HG03558 (cell line): ENCODE results near the gene ZBTB8OS.
"Not testable (repeated sequence)": the region's sequence is repeated elsewhere in the genome, so short reads cannot be mapped to it uniquely, and the experiment has no call there.

ENCODE experiments used
- ATAC-seq: cut with Tn5 transposase; IDR thresholded peaks from one replicate; pipeline ENCODE4 v1.9.1; 2021; ENCODE audit warnings: moderate number of reproducible peaks; ENCODE audit not compliant: unreplicated experiment; ENCODE audit errors: extremely low read depth

The ZBTB8OS gene

DNA sequence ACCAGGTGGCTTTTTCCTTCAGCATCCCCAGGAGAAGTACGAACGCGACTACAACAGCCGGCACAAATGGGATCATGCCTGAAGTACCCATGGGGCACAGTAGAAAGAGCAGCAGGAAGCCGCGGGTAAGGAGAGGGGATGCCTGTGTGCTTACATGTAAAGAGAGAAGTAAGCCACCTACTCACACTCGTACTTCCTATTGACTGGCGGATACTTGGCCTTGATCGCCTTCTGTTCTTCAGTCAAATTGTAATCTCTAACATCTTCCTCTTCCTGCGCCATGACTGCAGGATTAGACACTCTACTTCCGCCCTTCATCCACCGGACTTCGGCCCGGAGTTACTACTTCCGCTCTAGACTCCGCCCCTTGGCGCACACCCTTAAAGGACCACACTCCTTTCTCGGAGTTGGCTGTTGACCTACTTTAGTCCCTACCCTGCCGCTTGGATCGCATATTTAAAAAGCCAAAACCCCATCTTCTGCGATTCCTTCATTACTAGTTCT lies at the start of gene ZBTB8OS:
ZBTB8OS (minus strand) TSS at position 303 of the 504 bp plus-strand sequence; CDS start at position 282, 21 bp downstream.
- no peak for ATAC-seq

DNA sequence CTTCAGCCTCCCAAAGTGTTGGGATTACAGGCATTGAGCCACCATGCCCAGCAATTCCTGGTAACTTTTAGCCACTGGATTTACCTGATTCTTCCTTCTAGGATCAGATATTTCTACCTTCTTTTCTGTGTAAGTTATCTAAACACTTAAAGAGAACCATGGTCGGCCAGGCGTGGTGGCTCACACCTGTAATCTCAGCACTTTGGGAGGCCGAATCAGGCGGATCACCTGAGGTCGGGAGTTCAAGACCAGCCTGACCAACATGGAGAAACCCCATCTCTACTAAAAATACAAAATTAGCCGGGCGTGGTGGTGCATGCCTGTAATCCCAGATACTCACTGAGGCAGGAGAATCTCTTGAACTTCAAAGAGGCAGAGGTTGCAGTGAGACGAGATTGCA lies 46.6 kb upstream of the ZBTB8OS start:
- not testable (repeated sequence) for ATAC-seq

GRCh38 chr1:32696041-32696440 lies 45.7 kb upstream of the ZBTB8OS start:
- ATAC-seq = no peak

DNA sequence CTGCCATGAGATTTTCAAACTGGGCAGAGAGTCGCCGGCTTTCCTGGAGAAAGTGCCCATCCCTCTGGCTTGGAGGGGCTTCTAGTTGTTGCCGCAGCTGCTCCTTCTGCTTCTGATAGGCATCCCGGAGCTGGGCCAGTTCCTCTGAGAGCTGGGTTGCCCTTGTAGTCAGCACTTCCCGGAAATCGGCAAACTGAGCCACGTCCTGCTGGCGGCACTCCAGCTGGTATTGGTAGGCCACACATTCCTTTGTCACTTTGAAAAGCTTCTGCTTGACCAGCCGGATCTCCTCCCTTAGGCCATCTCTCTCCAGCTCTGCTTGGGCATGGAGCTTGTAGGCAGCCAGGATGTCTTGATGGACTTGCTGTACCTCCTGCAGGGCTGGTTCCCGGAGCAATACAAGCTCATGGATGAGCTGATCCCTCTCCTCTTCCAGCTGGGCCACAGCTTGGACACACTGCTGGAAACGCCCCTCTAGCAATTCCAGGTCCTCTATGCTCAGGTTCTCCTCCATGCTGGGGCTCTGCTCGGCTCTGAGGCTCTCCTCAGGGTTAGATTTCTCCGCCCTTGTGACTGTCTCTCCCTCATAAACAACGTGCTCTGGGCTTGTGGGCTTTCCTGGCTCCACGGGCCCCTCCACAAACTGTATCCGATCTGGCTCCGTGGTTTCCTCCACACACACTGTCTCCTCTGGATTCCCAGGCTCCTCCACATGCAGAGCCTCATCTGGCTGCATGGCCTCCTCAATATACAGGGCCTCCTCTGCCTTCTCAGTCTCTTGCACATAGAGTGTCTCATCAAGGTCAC lies 45.0 kb upstream of the ZBTB8OS start:
- no peak for ATAC-seq

DNA sequence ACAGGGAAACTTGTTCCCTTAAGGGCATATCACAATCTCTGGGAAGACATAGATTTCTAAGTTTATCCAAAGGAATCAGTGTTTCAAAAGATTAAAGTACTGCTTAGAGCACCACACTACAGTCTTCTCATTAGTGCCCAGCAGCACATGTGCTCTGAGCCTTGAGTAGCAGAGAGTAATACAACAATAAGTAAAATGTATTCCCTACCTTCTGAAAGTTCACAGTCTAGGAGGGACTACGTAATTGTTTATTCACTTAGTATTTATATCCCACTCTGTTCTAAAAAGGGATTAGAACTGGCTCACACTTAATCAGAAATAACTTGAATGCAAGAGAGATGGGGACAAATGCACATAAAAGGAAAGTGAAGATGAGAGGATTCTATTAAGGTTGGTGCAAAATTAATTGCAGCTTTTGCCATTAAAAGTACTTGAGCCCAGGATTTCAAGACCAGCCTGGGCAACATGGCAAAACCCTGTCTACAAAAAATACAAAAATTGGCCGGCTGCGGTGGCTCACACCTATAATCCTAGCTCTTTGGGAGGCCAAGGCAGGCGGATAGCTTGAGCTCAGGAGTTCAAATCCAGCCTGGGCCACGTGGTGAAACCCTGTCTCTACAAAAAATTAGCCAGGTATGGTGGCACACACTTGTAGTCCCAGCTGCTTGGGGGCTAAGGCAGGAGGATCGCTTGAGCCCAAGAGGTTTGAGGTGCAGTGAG lies 43.3 kb upstream of the ZBTB8OS start:
- no peak for ATAC-seq

DNA sequence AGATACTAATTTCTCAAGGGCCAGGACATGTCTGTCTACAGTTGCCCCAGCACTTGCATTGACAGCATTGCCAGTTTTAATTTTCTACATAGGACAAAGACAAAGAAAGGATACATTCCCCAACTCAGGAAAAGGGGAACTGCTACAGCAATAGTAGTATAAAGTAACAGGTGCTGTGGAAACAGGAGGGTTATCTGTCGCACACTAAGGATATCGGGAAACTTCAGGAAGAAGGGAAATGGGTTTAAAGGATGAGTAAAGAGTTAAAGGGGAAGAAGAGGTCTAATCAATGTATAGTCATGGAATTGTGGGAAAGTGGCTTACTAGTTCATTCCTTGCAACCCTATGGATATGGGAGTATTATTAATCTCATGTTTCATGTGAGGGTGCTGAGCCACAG lies 36.0 kb upstream of the ZBTB8OS start:
- no peak for ATAC-seq

DNA sequence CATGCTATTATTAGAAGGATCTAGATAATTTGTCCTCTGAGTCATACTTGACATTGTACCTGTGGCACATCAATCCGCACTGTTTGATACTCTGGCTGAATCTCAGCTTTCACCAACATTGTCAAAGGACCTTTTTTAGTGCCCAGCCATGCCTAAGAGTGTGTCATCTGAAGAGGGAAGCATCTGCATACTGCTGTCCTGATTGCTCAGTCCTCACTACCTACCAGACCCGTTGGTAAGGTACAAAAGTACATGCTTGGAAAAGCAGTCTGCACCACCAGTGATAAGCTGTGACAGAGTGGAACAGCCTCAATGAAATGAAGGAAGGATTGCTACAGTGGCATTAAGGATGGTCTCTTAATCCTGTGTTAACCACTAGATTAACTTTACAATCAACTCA lies 35.1 kb upstream of the ZBTB8OS start:
- ATAC-seq = no peak

DNA sequence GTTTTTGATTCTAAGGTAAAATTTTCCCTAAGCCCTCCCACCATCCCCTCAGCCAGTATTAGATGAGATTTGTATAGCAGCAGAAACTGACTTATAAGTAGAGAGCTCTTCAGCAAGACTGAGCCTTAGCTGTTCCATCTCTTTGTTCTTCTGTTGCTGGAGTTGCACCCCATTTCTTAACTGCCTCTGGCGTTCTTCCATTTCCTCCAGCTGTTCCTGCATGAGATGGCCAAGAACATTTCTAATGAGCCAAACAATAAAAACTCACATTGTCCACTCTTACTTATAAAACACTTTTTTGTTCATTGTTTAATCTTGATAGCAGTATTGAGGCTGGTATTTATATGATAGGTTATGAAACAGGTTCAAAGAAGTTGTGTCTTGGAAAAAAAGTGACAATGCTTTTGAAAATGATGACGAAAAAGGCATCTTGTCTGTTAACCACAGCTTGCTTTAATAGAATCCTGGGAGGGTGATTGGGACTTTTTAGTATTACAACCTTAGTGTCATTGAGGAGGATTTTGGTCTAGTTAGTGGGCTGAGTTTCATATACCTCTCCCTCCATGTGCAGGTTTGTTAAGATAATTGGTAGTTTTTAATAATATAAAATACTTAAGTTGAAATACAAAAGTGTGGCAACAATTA lies 33.9 kb upstream of the ZBTB8OS start:
- no peak for ATAC-seq

DNA sequence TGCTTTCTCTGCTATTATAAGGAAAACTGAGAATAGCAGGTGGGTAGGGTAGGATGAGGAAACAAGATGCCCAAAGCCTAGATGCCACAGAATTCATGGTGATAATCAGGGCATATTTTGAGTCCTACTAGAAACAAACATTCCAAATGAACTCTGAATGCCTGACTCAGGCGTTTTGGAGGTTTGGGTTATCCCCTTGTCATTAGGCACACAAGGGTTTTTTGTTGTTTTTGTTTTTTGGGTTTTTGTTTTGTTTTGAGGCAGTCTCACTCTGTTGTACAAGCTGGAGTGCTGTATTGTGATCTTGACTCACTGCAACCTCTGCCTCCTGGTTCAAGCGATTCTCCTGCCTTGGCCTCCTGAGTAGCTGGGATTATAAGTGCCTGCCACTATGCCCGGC lies 33.0 kb upstream of the ZBTB8OS start:
- ATAC-seq = no peak

DNA sequence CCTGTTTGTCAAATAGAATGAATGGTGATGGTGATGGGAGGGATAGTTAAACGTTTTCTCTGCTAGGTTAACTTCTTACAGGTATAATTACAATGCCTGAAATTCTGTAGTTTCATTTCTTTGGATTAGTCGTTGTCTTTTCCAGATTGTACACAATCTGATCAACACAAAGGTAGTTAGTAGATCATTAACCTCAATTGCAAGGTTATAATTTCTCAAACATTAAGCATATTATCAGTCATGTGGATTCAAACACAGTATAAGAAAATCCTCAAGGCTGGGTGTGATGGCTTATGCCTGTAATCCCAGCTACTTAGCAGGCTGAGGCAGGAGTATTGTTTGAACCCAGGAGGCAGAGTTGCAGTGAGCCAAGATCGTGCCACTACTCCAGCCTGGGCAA lies 31.6 kb upstream of the ZBTB8OS start:
- no peak for ATAC-seq

GRCh38 chr1:32681509-32681908 lies 31.2 kb upstream of the ZBTB8OS start:
- no peak for ATAC-seq

GRCh38 chr1:32680642-32681041 lies 30.3 kb upstream of the ZBTB8OS start:
- ATAC-seq = no peak

- not testable (repeated sequence) for ATAC-seq
These were observed 29.6 kb upstream of the ZBTB8OS start for GRCh38 chr1:32679993-32680392.

GRCh38 chr1:32676945-32677344 lies 26.6 kb upstream of the ZBTB8OS start:
- no peak for ATAC-seq

GRCh38 chr1:32668716-32669115 lies 18.4 kb upstream of the ZBTB8OS start:
- ATAC-seq = not testable (repeated sequence)

DNA sequence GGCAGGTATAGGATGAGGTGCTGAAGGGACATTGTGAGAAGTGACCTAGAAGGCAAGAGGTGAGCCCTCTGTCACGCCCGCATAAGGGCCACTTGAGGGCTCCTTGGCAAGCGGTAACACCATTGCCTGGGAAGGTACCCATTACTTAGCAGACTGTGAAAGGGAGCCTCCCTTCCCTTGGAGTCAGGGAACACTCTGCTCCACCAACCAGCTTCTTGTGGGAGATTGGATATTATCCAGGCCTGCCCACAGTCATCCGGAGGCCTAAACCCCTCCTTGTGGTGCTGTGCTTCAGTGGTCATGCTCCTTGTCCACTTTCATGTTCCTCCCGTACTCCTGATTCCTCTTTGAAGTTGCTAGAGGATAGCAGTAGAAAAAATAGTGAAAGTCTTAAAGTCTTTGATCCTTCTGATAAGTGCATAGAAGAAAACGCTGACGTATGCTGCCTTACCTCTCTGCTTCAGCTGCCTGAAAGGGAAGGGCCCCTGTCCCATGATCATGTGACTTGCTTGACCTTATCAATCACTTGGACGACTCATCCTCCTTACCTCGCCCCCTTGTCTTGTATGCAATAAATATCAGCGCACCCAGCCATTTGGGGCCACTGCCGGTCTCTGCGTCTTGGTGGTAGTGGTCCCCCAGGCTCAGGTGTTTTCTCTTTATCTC lies 16.7 kb upstream of the ZBTB8OS start:
- no peak for ATAC-seq

GRCh38 chr1:32665915-32666314 lies 15.6 kb upstream of the ZBTB8OS start:
- no peak for ATAC-seq

- ATAC-seq = no peak
These were observed 9.2 kb upstream of the ZBTB8OS start for GRCh38 chr1:32659581-32659980.

- ATAC-seq = no peak
These were observed 2.1 kb upstream of the ZBTB8OS start for GRCh38 chr1:32652244-32652962.
